Mesothelial cell of epicardium (in vitro differentiated cells): ENCODE data around the gene MAN1C1. TPM values are rescaled to one million over a fixed set of nuclear protein-coding genes. Genes with fewer than 3 reads are reported as not detected.

Experiments used
- DNase-seq, 2 experiments: peaks; one replicate each; pipeline ENCODE4 v3.0.0; 2021; ENCODE audit warnings: low spot score in 2 of 2; ENCODE audit not compliant: unreplicated experiment in 2 of 2
- H3K27ac Mint-ChIP-seq: 2 replicates; pipeline ENCODE4 v1.8.0; 2021; ENCODE audit warnings: mixed read lengths
- H3K27me3 Mint-ChIP-seq: 2 replicates; pipeline ENCODE4 v1.8.0; 2021; ENCODE audit warnings: low read depth, mixed read lengths
- H3K36me3 Mint-ChIP-seq: 2 replicates; pipeline ENCODE4 v1.8.0; 2021; ENCODE audit warnings: mixed read lengths
- H3K4me1 Mint-ChIP-seq: 2 replicates; pipeline ENCODE4 v1.8.0; 2021; ENCODE audit warnings: mixed read lengths
- H3K4me3 Mint-ChIP-seq: 2 replicates; pipeline ENCODE4 v1.8.0; 2021; ENCODE audit warnings: mild to moderate bottlenecking, moderate library complexity, mixed read lengths
- H3K9me3 Mint-ChIP-seq: 2 replicates; pipeline ENCODE4 v1.8.0; 2021; ENCODE audit warnings: mixed read lengths
- CTCF ChIP-seq: fragments of 200-600 bp; sonication (generic); IDR thresholded peaks from one replicate; pipeline ENCODE4 v1.5.0; 2021; ENCODE audit warnings: antibody characterized with exemption; ENCODE audit not compliant: unreplicated experiment
- total RNA-seq: library from RNA; stranded (reverse); gene quantifications from 3 replicates; pipeline ENCODE4 v1.2.1, GENCODE V29; 2021

MAN1C1 gene
- total RNA-seq, 1 donor from 2014 or later, result 3.2 TPM

GRCh38 chr1:25687221-25688017 is 70.8 kb downstream of the MAN1C1 start:
- no peak for DNase-seq
- no peaks in the 10 kb centered on the region for H3K9me3 Mint-ChIP-seq

GRCh38 chr1:25688390-25689119 is 72.0 kb downstream of the MAN1C1 start:
- peak overlapping the region; percentile 59 for H3K27ac Mint-ChIP-seq
- H3K36me3 Mint-ChIP-seq, result no peaks in the 10 kb centered on the region
- no peak overlapping the region for H3K4me3 Mint-ChIP-seq
- no peak for TF ChIP-seq CTCF
- H3K27me3 Mint-ChIP-seq, result peaks cover 3% of the 10 kb centered on the region
- H3K4me1 Mint-ChIP-seq, result peaks cover 30% of the 10 kb centered on the region
- H3K9me3 Mint-ChIP-seq, result no peaks in the 10 kb centered on the region
- DNase-seq, result no peak

More at GRCh38 chr1:25687221-25688017, 70.8 kb downstream of the MAN1C1 start:
- Mint-ChIP-seq H3K27ac (peak overlapping the region; percentile 13), H3K4me3 (no peak overlapping the region), H3K4me1 (peaks cover 33% of the 10 kb centered on the region), H3K27me3 (peaks cover 3% of the 10 kb centered on the region), H3K36me3 (no peaks in the 10 kb centered on the region)
- no peak for TF ChIP-seq CTCF

GRCh38 chr1:25689686-25690381 is 73.2 kb downstream of the MAN1C1 start:
- Mint-ChIP-seq H3K9me3 (no peaks in the 10 kb centered on the region), H3K27ac (no peak overlapping the region), H3K36me3 (no peaks in the 10 kb centered on the region), H3K27me3 (peaks cover 3% of the 10 kb centered on the region), H3K4me3 (no peak overlapping the region), H3K4me1 (peaks cover 30% of the 10 kb centered on the region)
- no peak for TF ChIP-seq CTCF
- DNase-seq, result no peak

GRCh38 chr1:25690396-25690956 is 73.9 kb downstream of the MAN1C1 start:
- peaks cover 2% of the 10 kb centered on the region for H3K27me3 Mint-ChIP-seq
- no peak overlapping the region for H3K4me3 Mint-ChIP-seq
- H3K9me3 Mint-ChIP-seq, result no peaks in the 10 kb centered on the region
- no peak for DNase-seq
- H3K4me1 Mint-ChIP-seq, result peaks cover 36% of the 10 kb centered on the region
- TF ChIP-seq CTCF, result no peak
- no peak overlapping the region for H3K27ac Mint-ChIP-seq
- no peaks in the 10 kb centered on the region for H3K36me3 Mint-ChIP-seq

- no peak for DNase-seq
- H3K27me3 Mint-ChIP-seq, result no peaks in the 10 kb centered on the region
- H3K4me3 Mint-ChIP-seq, result no peak overlapping the region
- no peak overlapping the region for H3K27ac Mint-ChIP-seq
- H3K9me3 Mint-ChIP-seq, result no peaks in the 10 kb centered on the region
- no peaks in the 10 kb centered on the region for H3K36me3 Mint-ChIP-seq
- H3K4me1 Mint-ChIP-seq, result peaks cover 44% of the 10 kb centered on the region
- TF ChIP-seq CTCF, result no peak
Observed at GRCh38 chr1:25691211-25691610, 74.6 kb downstream of the MAN1C1 start.
